Immature natural killer cell (primary cell): ENCODE results near the gene CCDC150. TPM values are rescaled to one million over a fixed set of nuclear protein-coding genes. Genes with fewer than 3 reads are reported as not detected.

Source experiments
- polyA plus RNA-seq, 3 donors: library from polyadenylated mRNA; unstranded; fragments of 300-500 nt; fragmentation: Illumina TruSeq; gene quantifications; one replicate each; pipeline ENCODE4 v1.2.3, GENCODE V29; 2021

Gene CCDC150
- polyA plus RNA-seq, 3 donors from 2014 or later: not detected

Other genes with a start within 250 kb of the CCDC150 start
- under 1 TPM in 1 of 3 donors, not detected in 2; 0.18 TPM for gene HECW2, start 46.2 kb upstream of the CCDC150 start, polyA plus RNA-seq
- gene GTF3C3, start 160.0 kb downstream of the CCDC150 start, polyA plus RNA-seq: 10 to 100 TPM in 2 of 3 donors, 1 to 10 TPM in 1; 9.7 to 14.3 (median 12.7) TPM
- gene C2orf66, start 169.6 kb downstream of the CCDC150 start, polyA plus RNA-seq: under 1 TPM in 1 of 3 donors, not detected in 2; 0.16 TPM